CD4-positive, alpha-beta memory T cell (primary cell): ENCODE results near the gene CFAP61. TPM values are rescaled to one million over a fixed set of nuclear protein-coding genes. Genes with fewer than 3 reads are reported as not detected.
A peak's percentile ranks its signal among the peaks of the same experiment; 100 is the strongest.
"Not testable (repeated sequence)": the region's sequence is repeated elsewhere in the genome, so short reads cannot be mapped to it uniquely, and the experiment has no call there.

Experiments used
- CTCF ChIA-PET: fragments of 350-600 bp; sonication (Branson Sonifier 250); formaldehyde crosslinking; loops from one replicate; lab custom pipeline; 2021; ENCODE audit warnings: inconsistent platforms; ENCODE audit not compliant: partially characterized antibody; lab: Charles Lee
- POLR2A ChIA-PET: fragments of 350-600 bp; sonication (Branson Sonifier 250); formaldehyde crosslinking; loops from one replicate; lab custom pipeline; 2021; ENCODE audit not compliant: partially characterized antibody; lab: Charles Lee
- DNase-seq, 5 donors: peaks; one replicate each; pipeline versions ENCODE4 v3.0.0 to v3.0.0-alpha.2; 2020 to 2022; ENCODE audit warnings: mixed read lengths in 1 of 5
- H3K27ac ChIP-seq: one replicate; pipeline ENCODE4 v1.7.0; 2013; ENCODE audit warnings: low read depth, low read length
- H3K27me3 ChIP-seq: 2 replicates; pipeline ENCODE4 v1.7.0; 2013; ENCODE audit warnings: mild to moderate bottlenecking, low read length, moderate library complexity; ENCODE audit not compliant: insufficient read depth
- H3K36me3 ChIP-seq: 2 replicates; pipeline ENCODE4 v1.7.0; 2013; ENCODE audit warnings: mild to moderate bottlenecking, low read length, moderate library complexity; ENCODE audit not compliant: insufficient read depth
- H3K4me1 ChIP-seq: 2 replicates; pipeline ENCODE4 v1.7.0; 2013; ENCODE audit warnings: mild to moderate bottlenecking, low read length, moderate library complexity; ENCODE audit not compliant: insufficient read depth
- H3K4me3 ChIP-seq, 2 donors: one replicate each; pipeline ENCODE4 v1.7.0; 2013; ENCODE audit warnings: low read length in 2 of 2, mild to moderate bottlenecking in 1 of 2
- H3K9me3 ChIP-seq, 2 donors: one replicate each; pipeline ENCODE4 v1.7.0; 2013; ENCODE audit warnings: low read length in 2 of 2, control low read depth in 1 of 2; ENCODE audit not compliant: control insufficient read depth in 1 of 2
- H3K27ac Mint-ChIP-seq, 7 donors: one replicate each; pipeline ENCODE4 v1.8.0; 2020 to 2021; ENCODE audit warnings: mixed read lengths in 7 of 7, mild to moderate bottlenecking in 6 of 7, inconsistent platforms in 3 of 7, moderate library complexity in 3 of 7
- H3K27me3 Mint-ChIP-seq, 2 donors: one replicate each; pipeline ENCODE4 v1.8.0; 2020 to 2021; ENCODE audit warnings: mixed read lengths in 2 of 2
- H3K36me3 Mint-ChIP-seq, 2 donors: one replicate each; pipeline ENCODE4 v1.8.0; 2020 to 2021; ENCODE audit warnings: mixed read lengths in 2 of 2, inconsistent platforms in 1 of 2, mild to moderate bottlenecking in 1 of 2
- H3K4me1 Mint-ChIP-seq, 4 donors: one replicate each; pipeline ENCODE4 v1.8.0; 2020 to 2021; ENCODE audit warnings: mixed read lengths in 4 of 4, mild to moderate bottlenecking in 1 of 4
- H3K4me3 Mint-ChIP-seq, 8 donors: one replicate each; pipeline ENCODE4 v1.8.0; 2020 to 2021; ENCODE audit warnings: mixed read lengths in 8 of 8, mild to moderate bottlenecking in 7 of 8, moderate library complexity in 6 of 8, inconsistent platforms in 3 of 8
- H3K9me3 Mint-ChIP-seq, 8 donors: one replicate each; pipeline ENCODE4 v1.8.0; 2020 to 2021; ENCODE audit warnings: mixed read lengths in 8 of 8, mild to moderate bottlenecking in 5 of 8, inconsistent platforms in 3 of 8, moderate library complexity in 1 of 8
- intact Hi-C: fragments of 100-400 bp; cut with micrococcal nuclease; formaldehyde crosslinking; loops from one replicate; pipeline ENCODE4 v1.15.1; 2023
- polyA plus RNA-seq, 2 donors: library from polyadenylated mRNA; unstranded; fragments of 300-500 nt; fragmentation: Illumina TruSeq; gene quantifications; one replicate each; pipeline ENCODE4 v1.2.3, GENCODE V29; 2021
- total RNA-seq, 2 experiments: library from RNA; stranded (reverse); gene quantifications; one replicate each; pipeline ENCODE4 v1.2.3, GENCODE V29; 2021

CFAP61 gene, protein sequence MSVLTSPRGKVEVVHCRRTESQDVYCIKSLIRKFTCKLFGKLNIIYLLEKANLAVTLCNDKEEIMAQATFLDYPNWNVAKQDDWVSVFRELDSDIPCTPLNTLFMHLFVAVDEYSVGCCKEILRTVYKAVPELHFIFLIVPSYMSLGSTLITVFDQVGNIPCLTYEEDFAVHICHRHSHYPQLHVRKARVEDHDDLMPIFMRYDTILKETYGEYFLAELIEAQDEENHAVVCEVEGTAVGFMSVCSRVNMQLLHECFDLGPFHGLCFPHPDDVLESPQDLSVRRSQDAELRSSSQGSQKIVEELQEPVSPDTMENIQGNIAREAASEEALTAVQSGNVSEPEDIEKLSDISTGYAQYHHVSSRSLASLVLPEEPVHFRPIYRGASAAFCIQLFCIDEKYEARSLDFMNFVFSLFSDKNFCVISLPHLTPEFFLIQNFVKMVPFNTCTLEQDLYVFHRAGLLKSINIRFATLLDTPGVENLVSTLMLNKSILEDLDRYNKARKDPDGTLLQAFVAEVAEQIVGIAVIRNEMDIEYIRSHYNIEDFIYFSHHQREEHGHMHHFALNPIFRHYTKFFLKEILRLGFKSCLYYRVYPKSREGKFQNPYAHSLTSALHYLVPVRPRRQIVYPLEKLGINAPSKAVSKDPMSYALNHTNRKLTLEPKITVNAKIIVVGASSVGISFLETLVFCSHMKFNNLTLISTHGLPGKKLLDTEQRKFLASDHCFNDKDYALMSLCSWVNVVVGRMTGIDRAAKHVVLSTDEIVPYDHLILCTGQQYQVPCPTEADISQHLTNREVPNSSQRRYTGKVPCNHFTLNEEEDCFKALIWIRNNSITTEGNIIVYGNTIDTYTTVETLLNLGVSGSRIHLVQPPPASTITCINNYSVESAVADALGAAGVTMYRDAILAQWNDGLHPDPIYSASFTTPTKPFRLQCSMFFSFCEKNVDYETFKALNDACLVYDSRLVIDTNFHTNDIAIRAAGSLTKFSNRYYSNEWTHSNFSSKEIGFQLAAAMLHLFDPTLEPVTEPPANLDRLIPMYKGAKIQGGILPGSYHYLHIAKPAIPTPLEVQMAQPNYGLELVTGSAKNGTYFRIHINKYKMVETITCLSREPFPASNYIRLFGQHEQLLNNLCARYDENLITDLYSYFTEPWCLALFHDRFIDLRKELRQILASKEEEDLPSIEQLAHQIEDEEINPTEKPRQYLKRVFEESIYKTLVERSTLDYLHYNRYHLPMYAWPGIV
- total RNA-seq, result not detected
- not detected for polyA plus RNA-seq

DNA sequence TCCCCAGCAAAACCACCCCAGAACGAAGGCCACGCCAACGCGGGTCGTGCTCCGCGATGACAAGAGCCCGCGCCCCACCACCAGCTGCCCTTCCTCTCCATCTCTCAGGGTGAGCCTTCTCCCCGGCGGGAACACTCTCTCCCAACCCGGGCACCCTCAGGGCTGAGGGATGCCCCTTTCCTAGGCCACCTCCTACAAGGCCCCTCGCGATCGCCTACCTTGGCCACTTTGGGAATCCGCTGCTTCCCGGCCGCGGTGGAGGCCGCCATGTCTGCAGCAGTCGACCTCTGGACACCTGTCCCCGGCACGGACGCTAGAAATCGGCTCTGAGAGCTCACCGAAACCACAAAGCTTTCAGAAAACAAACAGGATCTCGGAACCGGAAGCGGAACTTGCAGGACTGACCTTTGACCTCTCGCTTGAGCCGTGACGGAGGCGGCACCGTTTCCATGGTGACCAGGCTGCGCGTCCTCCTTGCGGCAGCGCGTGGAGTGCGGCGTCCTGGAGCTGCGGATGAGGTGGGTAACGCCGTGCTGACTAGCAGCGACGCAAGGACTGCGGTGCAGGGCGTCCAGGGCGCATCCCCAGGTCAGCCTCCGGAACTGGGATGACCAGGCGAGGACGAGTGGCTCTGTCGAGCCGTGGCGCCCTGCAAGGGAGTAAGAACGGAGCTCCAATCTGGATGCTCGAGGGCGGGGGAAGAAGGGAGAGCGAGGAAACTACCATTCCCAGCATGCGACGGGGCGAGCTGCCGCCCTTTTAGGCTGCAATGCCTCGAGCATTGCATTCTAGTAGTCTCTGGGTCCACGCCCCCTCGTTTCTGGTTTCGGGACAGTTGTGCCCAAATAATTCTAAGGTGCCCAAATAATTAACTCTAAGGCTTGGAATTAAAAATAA is at the start of gene CFAP61, which contains the start of gene CRNKL1:
CFAP61 (plus strand) TSS at position 459 of the 897 bp plus-strand sequence. CDS start 4,122 bp downstream, outside the sequence.
CRNKL1 (minus strand) TSS at position 393 of the 897 bp plus-strand sequence; CDS start at position 269, 124 bp downstream.
- POLR2A ChIA-PET, result interaction anchor here (1.0 to 4.2 kb wide), 17 partner anchors 10 to 1764 kb away, joined by 3 to 84 read pairs (median 4); partner anchors contain the start of genes DZANK1, NAA20, POLR3F and RALGAPA2
- DNase-seq, result peak; percentile 97 to 99 (median 98)
- H3K36me3 Mint-ChIP-seq, result peaks cover 27 to 50% of the 10 kb centered on the region in 2 donors
- Histone ChIP-seq H3K36me3 (peaks cover 28% of the 10 kb centered on the region), H3K27me3 (peaks cover 7% of the 10 kb centered on the region), H3K4me1 (peaks cover 19% of the 10 kb centered on the region), H3K4me3 (peak within 1 kb of the TSS; percentile 85 to 98), H3K9me3 (no peaks in the 10 kb centered on the region), H3K27ac (peak within 1 kb of the TSS; percentile 81)
- no peaks in the 10 kb centered on the region for H3K9me3 Mint-ChIP-seq
- peak within 1 kb of the TSS; percentile 93 to 100 (median 99) for H3K4me3 Mint-ChIP-seq
- CTCF ChIA-PET, result interaction anchor here (1.7 to 4.1 kb wide), 3 partner anchors 31 to 36 kb away, joined by 5 to 40 read pairs (median 6); partner anchors contain the start of gene NAA20
- peaks cover 0 to 4% of the 10 kb centered on the region in 2 donors for H3K27me3 Mint-ChIP-seq
- intact Hi-C loops, result loop anchor here (1.0 to 5.0 kb wide), 4 partner anchors 35 to 1260 kb away; partner anchors contain the start of genes KIZ, NAA20 and XRN2
- peaks cover 16 to 25% (median 21%) of the 10 kb centered on the region in 4 donors for H3K4me1 Mint-ChIP-seq
- H3K27ac Mint-ChIP-seq, result peak within 1 kb of the TSS; percentile 92 to 100 (median 99)

DNA sequence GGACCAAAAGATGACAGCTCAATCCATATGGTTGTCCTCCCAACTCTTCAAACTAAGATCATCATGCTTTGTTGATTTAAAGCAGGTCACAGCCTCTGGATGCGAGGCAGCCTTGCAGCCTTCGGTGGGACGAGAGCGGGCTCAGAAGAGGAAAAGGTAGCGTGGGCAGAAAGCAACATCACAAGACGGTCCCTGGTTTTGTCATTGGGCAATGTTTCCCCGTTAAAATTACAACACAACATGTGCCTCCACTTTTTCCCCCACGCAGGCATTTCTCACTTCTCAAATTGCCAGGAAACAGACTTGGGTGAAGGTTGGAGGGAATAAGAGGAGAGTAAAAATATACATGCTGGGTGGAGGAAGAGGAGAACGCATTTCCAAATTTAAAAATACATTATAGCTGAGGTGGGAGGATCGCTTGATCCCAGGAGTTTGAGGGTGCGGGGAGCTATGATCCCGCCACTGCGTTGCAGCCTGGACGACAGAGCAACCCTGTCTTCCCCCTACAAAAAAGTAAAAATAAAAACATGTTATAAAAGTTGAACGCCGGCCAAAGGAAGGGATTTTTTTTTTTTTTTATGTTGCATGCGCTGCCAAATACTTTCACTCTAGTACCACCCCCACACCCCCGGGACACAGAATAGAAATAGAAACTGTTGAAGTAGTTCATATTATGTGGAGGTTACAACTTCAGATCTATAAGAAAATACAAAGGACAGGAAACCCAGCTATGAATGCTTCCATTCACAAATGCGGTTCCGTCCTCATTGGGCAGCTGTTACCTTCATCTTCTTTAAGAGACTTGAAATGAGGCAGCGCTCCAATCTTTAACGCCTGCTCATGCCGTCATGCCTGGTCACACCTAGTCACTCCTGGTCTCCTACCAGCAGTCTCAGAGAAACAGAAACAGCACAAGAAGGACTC is 49.0 kb upstream of the CFAP61 start:
- Mint-ChIP-seq H3K4me3 (peak overlapping the region; percentile 59 to 82 (median 76)), H3K36me3 (no peaks in the 10 kb centered on the region), H3K27me3 (peaks cover 26 to 29% of the 10 kb centered on the region in 2 donors), H3K27ac (peak overlapping the region in 3 of 7 donors; percentile 36 to 68 (median 58)), H3K4me1 (peaks cover 6 to 16% (median 9%) of the 10 kb centered on the region in 4 donors), H3K9me3 (no peaks in the 10 kb centered on the region)
- Histone ChIP-seq H3K36me3 (no peaks in the 10 kb centered on the region), H3K9me3 (no peaks in the 10 kb centered on the region), H3K27me3 (no peaks in the 10 kb centered on the region), H3K27ac (no peak overlapping the region), H3K4me3 (no peak overlapping the region), H3K4me1 (peaks cover 12% of the 10 kb centered on the region)
- DNase-seq, result peak in 4 of 5 donors; percentile 4 to 17 (median 10)
- ChIA-PET CTCF (interaction anchor here (0.5 kb wide), 1 partner anchor 289 kb away, joined by 3 read pairs; no protein-coding TSS in a partner anchor), POLR2A (no interaction called here)
- intact Hi-C loops, result no loop called here

DNA sequence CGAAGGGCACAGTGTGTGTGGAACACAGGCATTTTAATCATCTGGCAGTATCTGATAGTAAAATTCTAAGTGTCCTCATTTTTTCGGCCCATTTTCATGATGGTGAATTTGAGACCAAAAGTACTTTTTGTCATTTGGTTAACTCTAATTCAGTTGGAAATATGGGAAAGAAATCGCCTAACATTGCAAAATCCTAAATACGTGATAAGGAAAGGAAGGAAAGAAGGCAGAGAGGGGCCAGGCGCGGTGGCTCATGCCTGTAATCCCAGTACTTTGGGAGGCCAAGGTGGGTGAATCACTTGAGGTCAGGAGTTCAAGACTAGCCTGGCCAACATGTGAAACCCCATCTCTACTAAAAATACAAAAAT is 48.4 kb upstream of the CFAP61 start:
- H3K4me3 ChIP-seq, intact Hi-C loops, H3K9me3 ChIP-seq, DNase-seq, H3K36me3 ChIP-seq, H3K27me3 ChIP-seq, CTCF ChIA-PET, H3K27ac ChIP-seq, H3K36me3 Mint-ChIP-seq, POLR2A ChIA-PET, H3K9me3 Mint-ChIP-seq: not testable (repeated sequence)
- H3K27me3 Mint-ChIP-seq, result peaks cover 26 to 31% of the 10 kb centered on the region in 2 donors
- H3K4me1 Mint-ChIP-seq, result peaks cover 6 to 16% (median 9%) of the 10 kb centered on the region in 4 donors
- peak overlapping the region in 5 of 8 donors; percentile 59 to 82 (median 79) for H3K4me3 Mint-ChIP-seq
- H3K4me1 ChIP-seq, result peaks cover 12% of the 10 kb centered on the region
- peak overlapping the region in 2 of 7 donors; percentile 19 to 58 for H3K27ac Mint-ChIP-seq

DNA sequence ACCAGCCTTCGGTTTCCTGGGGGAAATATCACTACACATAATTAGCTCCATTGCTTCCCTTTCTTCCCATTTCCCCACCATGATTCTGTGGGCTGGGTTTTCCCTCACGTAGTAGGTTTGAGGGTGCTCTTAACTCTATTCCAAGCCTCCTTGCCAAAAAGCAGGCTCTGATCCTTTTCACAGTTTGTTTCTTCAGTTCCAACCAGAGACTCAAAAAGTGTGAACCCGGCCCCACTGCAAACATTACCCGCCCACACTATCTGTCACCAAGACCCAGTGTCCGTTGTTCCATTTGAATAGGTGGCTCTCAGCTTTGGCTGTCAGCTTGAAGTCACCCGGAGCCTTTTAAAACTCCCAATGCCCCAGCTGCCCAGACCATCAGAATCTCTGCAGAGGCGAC is 47.0 kb upstream of the CFAP61 start:
- no peaks in the 10 kb centered on the region for H3K36me3 Mint-ChIP-seq
- no peaks in the 10 kb centered on the region for H3K9me3 Mint-ChIP-seq
- H3K36me3 ChIP-seq, result no peaks in the 10 kb centered on the region
- H3K27ac ChIP-seq, result no peak overlapping the region
- peaks cover 28 to 31% of the 10 kb centered on the region in 2 donors for H3K27me3 Mint-ChIP-seq
- H3K4me3 ChIP-seq, result no peak overlapping the region
- H3K9me3 ChIP-seq, result no peaks in the 10 kb centered on the region
- H3K4me3 Mint-ChIP-seq, result no peak overlapping the region
- intact Hi-C loops, result no loop called here
- no peaks in the 10 kb centered on the region for H3K27me3 ChIP-seq
- H3K4me1 Mint-ChIP-seq, result peaks cover 6 to 16% (median 9%) of the 10 kb centered on the region in 4 donors
- ChIA-PET POLR2A (interaction anchor here (0.6 kb wide), 1 partner anchor 68 kb away, joined by 3 read pairs; no protein-coding TSS in a partner anchor), CTCF (interaction anchor here (2.1 kb wide), 1 partner anchor 11 kb away, joined by 7 read pairs; no protein-coding TSS in a partner anchor)
- no peak for DNase-seq
- H3K4me1 ChIP-seq, result peaks cover 12% of the 10 kb centered on the region
- no peak overlapping the region for H3K27ac Mint-ChIP-seq

DNA sequence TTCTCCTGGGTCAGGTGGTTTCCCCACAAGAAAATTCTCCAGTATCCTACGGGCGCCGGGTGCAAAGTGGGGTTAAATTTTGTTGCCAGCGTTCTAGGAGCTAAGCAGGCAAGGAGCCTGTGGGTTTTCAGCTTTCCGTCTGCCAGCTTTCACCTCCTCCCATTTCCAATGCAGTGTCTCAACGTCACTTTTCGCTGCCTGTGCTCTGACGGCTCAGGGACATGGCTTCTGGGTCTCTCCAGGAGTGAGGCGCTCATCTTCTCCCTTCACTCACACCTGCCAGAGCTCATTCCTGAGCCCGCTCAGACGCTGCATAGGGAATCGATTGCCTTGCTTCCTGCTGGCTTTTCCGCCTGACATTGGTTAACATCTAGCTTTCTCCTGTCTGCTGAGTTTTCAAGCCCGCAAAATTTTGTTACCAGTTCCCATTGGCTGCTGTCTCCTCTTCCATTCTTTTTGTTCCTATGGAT is 42.5 kb upstream of the CFAP61 start:
- Histone ChIP-seq H3K4me3 (no peak overlapping the region), H3K9me3 (no peaks in the 10 kb centered on the region), H3K27me3 (no peaks in the 10 kb centered on the region), H3K4me1 (peaks cover 4% of the 10 kb centered on the region), H3K27ac (no peak overlapping the region), H3K36me3 (no peaks in the 10 kb centered on the region)
- H3K9me3 Mint-ChIP-seq, result no peaks in the 10 kb centered on the region
- H3K4me3 Mint-ChIP-seq, result peak overlapping the region in 2 of 8 donors; percentile 3 to 51
- no peaks in the 10 kb centered on the region for H3K36me3 Mint-ChIP-seq
- intact Hi-C loops, result loop anchor here (10.0 kb wide), 1 partner anchor 705 kb away; the partner anchor contains the start of gene RALGAPA2
- no peak for DNase-seq
- peaks cover 0 to 5% (median 3%) of the 10 kb centered on the region in 4 donors for H3K4me1 Mint-ChIP-seq
- POLR2A ChIA-PET, result no interaction called here
- CTCF ChIA-PET, result no interaction called here
- H3K27ac Mint-ChIP-seq, result no peak overlapping the region
- peaks cover 6 to 14% of the 10 kb centered on the region in 2 donors for H3K27me3 Mint-ChIP-seq
